ENCODE data around the gene AFF2.

Gene AFF2

GRCh38 chrX:148612431-148612830, 112.0 kb downstream of the AFF2 start:
- Histone ChIP-seq H3K4me2 (peak overlapping the region in 1 of 11 experiments; percentile 13; a peak in 1 of 22 replicates), H4K20me1 (peaks cover 0 to 57% (median 0%) of the 10 kb centered on the region in 11 experiments; a peak in 6 of 22 replicates), H3K4me3 (no peak overlapping the region), H3K27ac (no peak overlapping the region), H3K36me3 (peaks cover 0 to 49% (median 4%) of the 10 kb centered on the region in 11 experiments; a peak in 12 of 22 replicates), H3K9me3 (replicated peaks in 1 of 11) (peaks cover 10 to 47% (median 32%) of the 10 kb centered on the region in 11 experiments), H3K27me3 (no peaks in the 10 kb centered on the region), H3K9ac (no peak overlapping the region), H3K4me1 (peaks cover 13 to 28% (median 17%) of the 10 kb centered on the region in 10 experiments)
- TF ChIP-seq Cebpa-rat (IDR thresholded peaks at IDR 0.05): no peak

- H3K36me3 ChIP-seq: peaks cover 0 to 47% (median 3%) of the 10 kb centered on the region in 11 experiments; a peak in 10 of 22 replicates
- no peak overlapping the region for H3K4me2 ChIP-seq
- H3K4me1 ChIP-seq: peaks cover 13 to 28% (median 19%) of the 10 kb centered on the region in 10 experiments
- H3K4me3 ChIP-seq: no peak overlapping the region
- no peak for TF ChIP-seq Cebpa-rat (IDR thresholded peaks at IDR 0.05)
- no peaks in the 10 kb centered on the region for H3K27me3 ChIP-seq
- H4K20me1 ChIP-seq: peaks cover 0 to 51% (median 0%) of the 10 kb centered on the region in 11 experiments; a peak in 6 of 22 replicates
- H3K9me3 ChIP-seq (replicated peaks in 1 of 11): peaks cover 13 to 47% (median 32%) of the 10 kb centered on the region in 11 experiments
- H3K9ac ChIP-seq: no peak overlapping the region
- no peak overlapping the region for H3K27ac ChIP-seq
Observed at GRCh38 chrX:148613636-148614035, 113.2 kb downstream of the AFF2 start.

- Histone ChIP-seq H3K36me3 (peaks cover 0 to 48% (median 3%) of the 10 kb centered on the region in 11 experiments; a peak in 10 of 22 replicates), H3K4me1 (peaks cover 3 to 24% (median 20%) of the 10 kb centered on the region in 10 experiments; a peak in 19 of 20 replicates), H3K9me3 (replicated peaks in 1 of 11) (peaks cover 19 to 49% (median 35%) of the 10 kb centered on the region in 11 experiments), H3K4me3 (no peak overlapping the region), H3K9ac (no peak overlapping the region), H4K20me1 (peaks cover 0 to 51% (median 0%) of the 10 kb centered on the region in 11 experiments; a peak in 6 of 22 replicates), H3K27me3 (no peaks in the 10 kb centered on the region), H3K4me2 (no peak overlapping the region), H3K27ac (no peak overlapping the region)
- TF ChIP-seq Cebpa-rat (IDR thresholded peaks at IDR 0.05): no peak
Observed at GRCh38 chrX:148615491-148615890, 115.1 kb downstream of the AFF2 start.

DNA sequence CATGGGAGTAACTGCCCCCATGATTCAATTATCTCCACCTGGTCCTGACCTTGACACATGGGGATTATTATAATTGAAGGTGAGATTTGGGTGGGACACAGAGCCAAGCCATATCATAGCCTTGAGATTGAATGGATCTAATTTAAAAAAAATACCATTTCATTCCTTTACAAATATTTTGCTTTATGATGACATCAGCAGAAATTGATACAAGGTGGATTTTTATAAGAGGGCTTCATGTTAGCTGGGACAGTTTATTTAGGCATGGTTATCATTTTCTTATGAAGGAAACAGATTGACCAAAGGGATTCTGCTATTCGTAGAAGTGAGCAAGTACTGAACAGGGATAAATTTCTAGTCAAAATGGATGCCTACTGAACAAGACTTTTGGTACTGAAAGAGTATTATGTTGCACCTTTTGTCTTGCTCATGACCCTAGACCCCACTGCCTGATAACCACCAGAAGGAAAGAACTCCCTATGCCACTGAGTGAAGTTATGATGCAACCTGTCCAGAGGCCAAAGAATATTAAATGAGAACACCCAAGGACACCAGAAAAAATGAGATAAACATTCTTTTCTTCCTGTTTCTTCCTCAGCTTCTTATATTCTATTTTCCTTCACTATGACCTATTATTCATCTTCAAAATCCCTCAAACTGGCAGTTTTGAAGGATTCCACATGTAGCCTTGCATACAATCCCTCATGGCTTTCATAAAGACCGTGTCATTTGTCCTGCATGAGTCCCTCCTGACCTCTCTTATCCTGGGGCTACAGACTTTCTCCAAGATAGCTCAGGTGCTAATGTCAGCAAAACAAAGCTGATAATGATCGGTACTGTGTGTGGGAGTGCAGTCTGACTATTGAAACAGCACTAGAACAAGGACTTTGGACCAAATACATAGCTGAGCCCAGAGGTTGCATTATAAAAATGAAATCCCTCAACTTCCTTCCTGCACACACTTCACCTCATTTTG, 118.3 kb downstream of the AFF2 start:
- no peak overlapping the region for H3K9ac ChIP-seq
- TF ChIP-seq Cebpa-rat (IDR thresholded peaks at IDR 0.05): no peak
- H4K20me1 ChIP-seq: peaks cover 0 to 51% (median 0%) of the 10 kb centered on the region in 11 experiments; a peak in 7 of 22 replicates
- peaks cover 0 to 44% (median 3%) of the 10 kb centered on the region in 11 experiments; a peak in 10 of 22 replicates for H3K36me3 ChIP-seq
- peaks cover 19 to 45% (median 35%) of the 10 kb centered on the region in 11 experiments for H3K9me3 ChIP-seq (replicated peaks in 1 of 11)
- no peaks in the 10 kb centered on the region for H3K27me3 ChIP-seq
- peak overlapping the region in 1 of 11 experiments; percentile 13; a peak in 1 of 22 replicates for H3K27ac ChIP-seq
- H3K4me1 ChIP-seq: peaks cover 0 to 27% (median 19%) of the 10 kb centered on the region in 10 experiments; a peak in 15 of 20 replicates
- H3K4me2 ChIP-seq: peak overlapping the region in 8 of 11 experiments; percentile 3 to 63 (median 45); a peak in 14 of 22 replicates
- no peak overlapping the region for H3K4me3 ChIP-seq

- H3K4me1 ChIP-seq: peaks cover 0 to 37% (median 22%) of the 10 kb centered on the region in 10 experiments; a peak in 15 of 20 replicates
- H3K4me3 ChIP-seq: no peak overlapping the region
- H4K20me1 ChIP-seq: peaks cover 0 to 58% (median 0%) of the 10 kb centered on the region in 11 experiments; a peak in 7 of 22 replicates
- peaks cover 19 to 39% (median 31%) of the 10 kb centered on the region in 11 experiments for H3K9me3 ChIP-seq (replicated peaks in 1 of 11)
- H3K27ac ChIP-seq: no peak overlapping the region; a peak in 1 of 22 replicates
- H3K36me3 ChIP-seq: peaks cover 0 to 40% (median under 1%) of the 10 kb centered on the region in 11 experiments; a peak in 10 of 22 replicates
- no peak for TF ChIP-seq Cebpa-rat (IDR thresholded peaks at IDR 0.05)
- H3K4me2 ChIP-seq: peak overlapping the region in 8 of 11 experiments; percentile 23 to 63 (median 45); a peak in 14 of 22 replicates
- no peak overlapping the region for H3K9ac ChIP-seq
- no peaks in the 10 kb centered on the region for H3K27me3 ChIP-seq
Observed at GRCh38 chrX:148620023-148620422, 119.6 kb downstream of the AFF2 start.

DNA sequence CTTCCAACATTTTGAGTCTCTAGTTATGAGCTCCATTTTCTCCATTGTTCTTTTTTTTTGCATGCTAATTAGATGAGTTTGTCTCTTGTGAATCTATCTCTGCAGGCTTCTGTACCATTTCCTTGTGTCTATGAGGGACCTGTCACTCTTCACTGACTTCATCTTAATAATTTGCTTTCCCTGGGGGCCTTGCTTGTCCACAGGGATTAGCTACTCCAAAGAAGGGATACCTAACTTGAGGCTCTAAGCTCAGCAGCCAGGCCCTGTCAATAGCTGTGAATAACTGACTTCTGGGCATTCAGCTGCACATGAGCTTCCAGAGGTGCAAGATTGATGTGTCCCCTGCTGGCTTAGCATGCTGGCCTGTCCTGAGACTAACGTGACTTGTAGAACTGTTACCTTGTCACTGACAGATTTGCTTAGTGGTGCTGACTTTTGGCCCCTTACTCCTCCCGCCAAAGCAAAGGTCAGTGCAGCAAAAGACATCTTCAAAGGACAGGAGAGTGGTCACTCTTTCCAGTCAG, 124.6 kb downstream of the AFF2 start:
- TF ChIP-seq Cebpa-rat (IDR thresholded peaks at IDR 0.05): no peak
- Histone ChIP-seq H3K27ac (no peak overlapping the region), H3K4me2 (peak overlapping the region in 5 of 11 experiments; percentile 13 to 45 (median 33); a peak in 8 of 22 replicates), H4K20me1 (peaks cover 0 to 93% (median 0%) of the 10 kb centered on the region in 11 experiments; a peak in 8 of 22 replicates), H3K9ac (no peak overlapping the region), H3K4me1 (peaks cover 0 to 25% (median 8%) of the 10 kb centered on the region in 10 experiments; a peak in 15 of 20 replicates), H3K36me3 (peaks cover 0 to 17% (median 0%) of the 10 kb centered on the region in 11 experiments; a peak in 3 of 22 replicates), H3K4me3 (no peak overlapping the region), H3K9me3 (replicated peaks in 1 of 11) (peaks cover 0 to 20% (median 0%) of the 10 kb centered on the region in 11 experiments; a peak in 7 of 22 replicates), H3K27me3 (no peaks in the 10 kb centered on the region)

GRCh38 chrX:148628621-148629020, 128.2 kb downstream of the AFF2 start:
- H3K4me1 ChIP-seq: peaks cover 0 to 25% (median 7%) of the 10 kb centered on the region in 10 experiments; a peak in 10 of 20 replicates
- no peak overlapping the region for H3K9ac ChIP-seq
- no peak overlapping the region for H3K4me2 ChIP-seq
- H3K27ac ChIP-seq: no peak overlapping the region
- H3K4me3 ChIP-seq: no peak overlapping the region
- peaks cover 0 to 26% (median 0%) of the 10 kb centered on the region in 11 experiments; a peak in 2 of 22 replicates for H3K36me3 ChIP-seq
- peaks cover 0 to 96% (median 7%) of the 10 kb centered on the region in 11 experiments; a peak in 8 of 22 replicates for H4K20me1 ChIP-seq
- H3K9me3 ChIP-seq (replicated peaks in 1 of 11): peaks cover 0 to 26% (median 4%) of the 10 kb centered on the region in 11 experiments; a peak in 4 of 22 replicates
- no peaks in the 10 kb centered on the region for H3K27me3 ChIP-seq
- TF ChIP-seq Cebpa-rat (IDR thresholded peaks at IDR 0.05): no peak

- no peak overlapping the region for H3K27ac ChIP-seq
- no peak overlapping the region for H3K4me3 ChIP-seq
- no peaks in the 10 kb centered on the region for H3K27me3 ChIP-seq
- TF ChIP-seq Cebpa-rat (IDR thresholded peaks at IDR 0.05): no peak
- H3K9me3 ChIP-seq (replicated peaks in 1 of 11): peaks cover 0 to 26% (median 4%) of the 10 kb centered on the region in 11 experiments; a peak in 4 of 22 replicates
- H3K4me1 ChIP-seq: peaks cover 0 to 26% (median 11%) of the 10 kb centered on the region in 10 experiments; a peak in 11 of 20 replicates
- peaks cover 0 to 31% (median 0%) of the 10 kb centered on the region in 11 experiments; a peak in 2 of 22 replicates for H3K36me3 ChIP-seq
- H4K20me1 ChIP-seq: peaks cover 0 to 97% (median 7%) of the 10 kb centered on the region in 11 experiments; a peak in 8 of 22 replicates
- H3K4me2 ChIP-seq: no peak overlapping the region
- H3K9ac ChIP-seq: no peak overlapping the region
Observed at GRCh38 chrX:148629434-148629833, 129.0 kb downstream of the AFF2 start.
